ENCODE results near the gene GRID1. TPM values are rescaled to one million over a fixed set of nuclear protein-coding genes. Genes with fewer than 3 reads are reported as not detected.
"Not testable (repeated sequence)": the region's sequence is repeated elsewhere in the genome, so short reads cannot be mapped to it uniquely, and the experiment has no call there.

Gene GRID1
- total RNA-seq, 1 donor from 2014 or later, result 1.4 TPM

DNA sequence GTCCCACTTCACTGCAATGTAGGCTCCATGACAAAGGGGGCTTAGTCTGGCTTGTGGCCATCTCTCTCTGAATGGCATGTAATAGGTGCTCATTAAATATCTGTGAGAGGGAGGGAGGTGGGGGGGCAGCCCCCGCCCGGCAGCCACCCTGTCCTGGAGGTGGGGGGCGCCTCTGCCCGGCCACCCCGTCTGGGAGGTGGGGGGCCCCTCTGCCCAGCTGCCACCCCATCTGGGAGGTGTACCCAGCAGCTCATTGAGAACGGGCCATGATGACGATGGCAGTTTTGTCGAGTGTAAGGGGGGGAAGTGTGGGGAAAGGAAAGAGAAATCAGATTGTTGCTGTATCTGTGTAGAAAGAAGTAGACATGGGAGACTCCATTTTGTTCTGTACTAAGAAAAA, 334.5 kb downstream of the GRID1 start:
- DNase-seq, result not testable (repeated sequence)

DNA sequence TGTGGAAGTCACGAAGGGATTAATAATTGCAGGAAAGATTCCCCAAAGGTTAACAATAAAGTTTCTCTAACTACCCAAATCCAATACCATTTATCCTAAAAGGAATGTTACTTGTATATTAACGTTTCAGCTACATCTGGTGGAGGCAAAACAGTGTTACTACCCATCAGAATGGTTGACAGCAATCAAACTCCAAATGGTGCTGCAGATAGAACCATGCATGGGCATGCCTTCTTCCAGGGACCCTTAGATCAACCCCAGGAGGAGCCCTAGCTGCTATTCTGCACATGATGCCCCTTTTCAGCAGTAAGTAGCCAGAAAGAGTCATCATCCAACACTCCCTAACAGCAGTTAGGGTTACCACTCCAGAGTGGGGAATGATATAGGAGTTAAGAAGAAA, 336.3 kb downstream of the GRID1 start:
- DNase-seq, result no peak

DNA sequence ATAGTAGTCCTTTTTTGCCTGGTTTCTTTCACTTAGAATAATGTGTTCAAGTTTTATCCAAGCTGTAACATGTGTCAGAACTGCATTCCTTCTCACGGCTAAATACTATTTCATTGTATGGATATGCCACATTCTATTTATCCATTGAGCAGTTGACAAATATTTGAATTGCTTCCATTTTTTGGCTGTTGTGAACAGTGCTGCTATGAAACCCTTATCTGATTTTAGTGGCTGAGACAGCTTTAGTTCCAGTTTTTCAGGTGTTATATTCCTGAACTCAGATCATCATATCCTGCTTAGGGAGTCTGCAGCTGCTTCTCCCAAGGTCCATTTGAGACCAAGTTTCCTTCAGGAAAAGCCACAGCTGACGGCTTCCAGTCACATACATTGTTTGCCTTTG, 339.2 kb downstream of the GRID1 start:
- no peak for DNase-seq

DNA sequence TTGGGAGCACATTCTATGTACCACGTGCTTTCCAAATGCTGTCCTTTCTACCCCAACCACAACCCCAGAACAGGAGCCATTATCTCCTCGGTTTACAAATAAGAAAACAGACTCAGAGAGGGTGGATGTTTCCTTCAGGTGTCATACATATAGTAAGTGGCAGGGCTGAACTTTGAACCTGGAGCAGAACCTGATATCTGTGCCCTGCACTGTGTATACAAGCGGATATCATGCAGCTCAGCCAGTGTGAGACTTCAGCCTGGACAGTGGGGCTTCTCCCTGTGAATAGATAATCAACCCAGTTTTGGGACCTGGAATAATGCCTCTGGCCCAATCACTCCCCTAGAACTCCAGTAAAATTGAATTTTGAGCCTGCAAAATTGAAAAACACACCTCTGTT, 341.1 kb downstream of the GRID1 start:
- no peak for DNase-seq

DNA sequence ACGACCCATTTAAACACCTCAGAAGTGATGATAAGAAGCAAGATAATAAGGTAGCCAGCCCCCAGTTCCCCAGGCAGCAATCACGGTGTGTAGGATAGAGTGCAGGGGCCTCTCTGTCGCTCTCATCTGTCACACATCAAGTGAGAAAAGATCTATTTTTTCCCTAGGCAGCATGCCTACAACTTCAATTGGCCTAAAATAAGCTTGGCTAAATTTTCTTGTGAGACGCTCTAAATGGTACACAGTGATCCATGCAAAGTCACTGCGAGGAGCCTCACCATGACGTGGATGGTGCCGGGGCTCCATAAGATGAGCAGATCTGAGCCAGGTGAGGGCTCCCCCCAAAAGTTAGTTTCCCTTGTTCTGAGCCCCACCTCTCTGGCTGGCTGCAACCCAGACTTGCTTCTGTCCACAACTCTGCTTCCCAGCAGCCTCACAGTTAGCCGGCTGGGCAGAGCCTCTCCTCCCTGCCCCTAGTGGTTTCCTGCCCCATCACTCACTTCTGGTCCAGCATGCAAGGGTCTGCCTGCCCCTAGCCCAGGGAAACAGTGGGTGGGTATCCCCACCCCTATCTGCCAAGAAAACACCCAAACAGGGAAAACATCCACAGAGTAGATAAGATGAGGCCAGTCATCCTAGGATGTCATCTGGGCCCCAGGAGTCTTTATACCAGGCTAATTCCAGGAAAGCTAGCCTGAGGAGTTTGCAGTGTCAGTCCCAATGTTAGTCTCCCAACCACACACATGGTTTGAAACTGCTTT, 342.1 kb downstream of the GRID1 start:
- peak; percentile 11 for DNase-seq

DNA sequence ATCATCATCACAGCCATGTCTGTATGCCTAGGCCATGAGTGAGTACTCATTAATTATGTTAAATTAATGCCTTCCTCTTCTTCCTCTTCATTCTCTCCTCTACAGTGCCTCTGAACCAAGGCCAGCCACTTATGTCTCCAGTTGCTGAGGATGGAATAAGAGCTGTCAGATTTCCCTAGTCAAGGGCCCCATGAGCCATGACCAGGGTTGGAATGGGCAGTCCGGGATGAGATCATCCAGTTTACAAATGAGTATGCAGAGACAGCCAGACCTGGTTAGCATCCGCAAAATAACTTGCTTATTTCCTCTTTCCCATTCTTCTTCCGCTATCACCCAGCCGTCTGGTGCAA, 342.7 kb downstream of the GRID1 start:
- peak; percentile 16 for DNase-seq

DNA sequence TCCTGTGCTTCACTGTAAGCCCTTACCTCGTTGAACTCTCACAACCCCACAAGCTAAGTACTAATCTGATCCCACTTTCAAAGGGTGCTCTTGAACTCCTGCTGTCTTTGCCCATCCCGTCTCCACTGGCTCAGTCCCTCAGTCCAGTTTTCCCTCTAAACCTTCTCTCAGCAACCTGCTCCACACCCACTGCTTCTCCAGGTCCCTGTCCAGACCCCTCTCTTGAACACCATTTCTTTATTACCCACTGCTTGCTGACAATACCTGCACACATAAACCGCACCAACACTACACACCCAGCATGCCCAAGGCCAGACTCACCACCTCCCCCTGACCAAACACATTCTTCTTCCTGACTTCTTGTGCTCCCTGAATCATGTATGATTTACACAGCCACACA, 343.3 kb downstream of the GRID1 start:
- DNase-seq, result no peak

DNA sequence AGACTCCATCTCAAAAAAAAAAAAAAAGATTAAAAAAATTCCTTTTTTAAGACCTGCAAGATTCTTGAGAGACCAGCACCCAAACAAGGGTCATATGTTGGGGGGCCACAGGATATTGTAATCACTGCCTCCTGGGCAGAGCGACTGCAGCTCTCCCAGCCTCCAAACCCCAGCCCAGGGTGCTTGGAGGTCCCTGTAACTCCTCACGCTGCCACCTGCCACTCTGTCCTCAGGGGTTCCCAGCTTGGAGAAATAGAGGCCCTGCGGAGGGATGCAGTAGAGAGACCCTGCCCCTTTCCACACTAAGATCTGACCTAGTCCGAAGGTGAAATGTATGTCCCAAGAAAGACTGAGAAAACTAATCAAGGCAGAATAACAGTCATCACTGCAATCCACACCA, 343.7 kb downstream of the GRID1 start:
- no peak for DNase-seq

DNA sequence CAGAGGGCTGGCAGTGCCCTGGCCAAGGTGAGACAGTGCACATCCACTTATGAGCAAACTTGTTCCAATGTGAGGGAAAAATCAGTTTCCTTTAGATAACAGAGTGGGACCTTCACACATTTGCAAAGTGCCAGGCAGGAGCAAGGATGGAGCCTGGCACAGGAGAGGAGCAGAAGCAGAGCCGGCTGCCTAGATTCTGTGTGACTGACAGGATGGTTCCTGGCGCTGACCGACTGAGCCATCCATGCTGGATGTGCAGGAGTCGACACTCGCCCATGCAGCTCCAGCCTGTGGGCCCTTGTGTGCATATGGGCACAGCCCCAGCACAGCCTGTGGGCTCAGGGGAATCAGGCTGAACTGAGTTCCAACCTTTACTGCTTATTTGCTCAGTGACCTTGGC, 346.5 kb downstream of the GRID1 start:
- DNase-seq, result no peak

DNA sequence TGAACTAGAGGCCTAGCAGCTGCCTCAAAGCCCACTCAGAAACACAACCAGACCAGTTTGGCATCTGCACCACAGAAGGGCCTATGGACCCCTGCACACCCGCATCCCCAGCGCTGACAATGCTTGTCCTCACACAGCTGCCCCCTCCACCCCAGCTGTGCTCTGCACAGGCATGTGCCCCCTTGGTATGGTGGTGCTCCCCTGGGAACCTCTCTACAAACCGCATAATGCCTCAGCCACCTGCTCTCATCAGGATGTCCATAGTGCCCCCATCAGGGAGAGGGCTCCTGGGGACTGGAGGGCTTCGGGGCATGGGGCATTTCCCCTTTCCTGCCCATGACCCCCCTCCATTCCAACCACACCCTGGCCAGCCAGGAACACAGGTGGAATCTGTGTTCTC, 347.5 kb downstream of the GRID1 start:
- no peak for DNase-seq

DNA sequence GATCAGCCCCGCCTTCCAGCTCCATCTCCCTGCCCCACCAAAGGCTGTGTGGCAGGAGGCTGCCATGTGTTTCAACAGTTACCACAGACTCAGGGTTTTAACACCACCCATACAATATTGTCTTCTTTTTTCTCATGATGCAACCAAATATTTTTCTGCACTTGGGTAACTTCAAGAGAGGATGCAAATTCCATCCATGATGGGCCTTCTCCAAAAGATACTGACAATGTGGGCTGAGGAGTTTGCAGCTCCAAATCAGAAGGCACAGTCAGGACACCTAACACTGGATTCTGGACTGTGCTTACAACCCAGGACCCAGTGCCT, 347.9 kb downstream of the GRID1 start:
- no peak for DNase-seq

DNA sequence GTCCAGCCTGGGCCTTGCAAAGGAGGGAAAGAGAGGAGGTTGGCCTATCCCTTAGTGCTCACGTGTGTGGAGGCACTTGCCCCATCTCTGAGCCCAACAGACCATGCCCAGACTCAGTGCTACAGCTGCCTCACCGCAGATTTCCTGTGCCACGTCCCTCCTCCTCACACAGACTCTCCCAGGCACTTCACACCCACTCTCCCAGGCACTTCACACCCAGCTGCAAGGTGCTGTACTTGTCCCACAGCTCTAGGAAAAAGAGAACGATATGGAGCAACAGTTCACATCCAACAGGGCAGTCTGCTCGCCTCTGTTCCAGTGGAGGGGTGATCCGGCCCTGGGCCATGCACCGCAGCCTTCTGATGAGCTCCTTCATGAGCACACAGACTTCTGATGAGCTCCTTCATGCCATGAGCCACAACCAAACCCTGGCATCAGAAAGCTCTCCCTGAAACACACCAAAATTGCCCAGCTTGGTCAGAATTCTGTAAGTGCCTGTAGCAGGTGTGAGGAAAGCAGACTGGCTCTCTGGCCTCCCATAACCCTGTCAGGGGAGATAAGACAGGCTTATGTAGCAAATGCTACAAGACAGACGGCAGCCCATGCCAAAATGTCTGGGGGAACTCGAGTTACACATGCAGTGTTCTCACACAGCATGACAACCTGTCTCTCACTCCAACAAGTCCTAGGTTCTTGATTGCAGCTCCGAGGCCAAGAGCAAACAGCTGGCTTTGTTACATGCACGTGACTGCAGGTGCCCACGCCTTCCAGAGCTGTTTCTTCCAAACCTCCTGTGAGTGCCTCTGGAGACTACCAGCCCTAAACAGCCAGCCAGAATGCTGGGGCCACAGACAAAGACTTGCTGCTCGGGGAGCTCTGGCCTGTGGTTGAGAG, 348.5 kb downstream of the GRID1 start:
- DNase-seq, result peak; percentile 63

DNA sequence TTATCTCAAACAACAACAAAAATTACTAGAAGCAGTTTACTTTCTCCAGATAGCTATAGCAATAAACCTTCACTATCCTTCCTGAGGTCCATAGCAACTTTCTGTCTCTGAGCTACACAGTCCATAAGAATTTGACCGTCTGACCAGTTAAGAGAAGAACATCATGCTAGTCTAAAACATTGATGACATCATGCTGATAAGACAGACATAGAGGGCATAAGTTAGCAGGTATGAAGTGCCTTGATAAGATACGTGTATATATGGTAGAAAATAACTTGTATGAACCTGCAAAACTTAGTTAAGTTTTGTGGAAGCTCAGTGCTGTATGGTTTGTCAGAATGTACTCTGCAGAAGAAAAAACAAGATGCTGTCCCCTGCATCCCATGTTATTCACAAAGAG, 353.0 kb downstream of the GRID1 start:
- no peak for DNase-seq

DNA sequence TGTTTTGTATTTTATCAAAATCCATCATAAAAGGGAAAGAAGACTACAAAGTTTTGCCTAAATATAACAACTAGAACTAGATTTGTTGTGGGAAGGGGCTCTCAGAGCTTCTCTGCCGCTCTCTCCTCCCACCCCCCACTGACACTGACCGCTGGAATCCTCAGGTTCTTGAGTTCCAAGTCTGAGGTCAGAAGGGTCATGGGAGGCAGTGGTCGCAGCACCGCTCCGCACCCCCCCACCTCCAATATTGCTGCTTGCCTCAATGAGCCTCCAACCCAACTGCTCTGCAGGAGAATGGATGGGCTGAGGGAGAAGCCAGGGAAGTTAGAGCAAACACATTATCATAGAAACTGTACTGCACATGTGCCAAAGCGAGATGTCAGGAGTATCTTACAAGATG, 359.4 kb downstream of the GRID1 start:
- DNase-seq, result no peak

DNA sequence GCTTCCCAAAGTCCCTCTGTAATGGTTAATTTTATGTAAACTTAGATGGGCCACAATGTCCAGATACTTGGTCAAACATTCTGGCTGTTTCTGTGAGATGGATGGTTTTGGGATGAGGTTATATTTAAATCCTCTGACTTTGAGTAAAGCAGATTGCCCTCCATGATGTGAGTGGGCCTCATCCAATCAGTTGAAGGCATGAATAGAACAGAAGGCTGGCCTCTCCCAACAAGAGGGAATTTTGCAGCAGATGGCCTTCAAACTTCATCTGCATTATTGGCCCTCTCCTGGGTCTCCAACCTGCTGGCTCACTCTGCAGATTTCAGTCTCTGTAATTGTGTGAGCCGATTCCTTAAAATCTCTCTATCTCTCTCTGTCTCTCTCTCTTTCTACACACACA, 362.3 kb downstream of the GRID1 start:
- no peak for DNase-seq

DNA sequence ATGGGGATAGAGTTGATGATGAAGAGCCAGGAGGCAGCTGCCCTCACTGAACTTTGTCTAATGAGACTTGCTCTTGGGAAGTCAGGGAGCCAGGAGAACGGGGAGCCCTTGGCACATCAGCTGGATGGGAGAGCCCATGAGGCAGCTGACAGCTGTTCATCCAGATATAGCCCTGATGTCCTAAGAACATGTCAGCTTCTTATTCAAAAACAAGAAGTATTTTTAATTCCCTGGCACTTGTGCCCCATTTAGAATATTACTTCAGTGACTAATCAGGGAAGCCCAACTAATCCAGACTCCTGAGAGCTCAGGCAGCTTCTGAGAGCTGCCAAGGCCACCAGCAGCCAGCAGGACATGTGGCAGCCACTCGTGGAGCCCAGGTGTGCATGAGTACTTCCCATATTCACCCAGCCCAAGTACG, 363.4 kb downstream of the GRID1 start:
- peak; percentile 76 for DNase-seq

DNA sequence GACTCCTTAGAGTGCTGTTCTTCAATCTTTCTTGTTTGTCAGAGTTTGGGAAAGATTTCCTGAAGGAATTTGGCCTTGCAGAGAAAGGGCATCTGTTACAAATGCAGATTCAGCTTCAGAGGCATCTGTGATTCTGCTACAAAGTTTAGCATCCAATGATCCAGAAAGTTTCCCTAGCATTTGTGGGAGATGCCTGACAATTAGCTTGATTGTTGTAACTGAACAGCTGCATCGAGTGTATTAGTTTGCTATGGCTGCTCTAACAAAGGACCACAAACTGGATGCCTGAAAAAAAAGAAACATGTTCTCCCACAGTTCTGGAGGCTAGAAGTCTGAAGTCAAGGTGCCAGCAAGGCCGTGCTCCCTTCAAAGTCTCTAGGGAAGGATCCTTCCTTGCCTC, 365.1 kb downstream of the GRID1 start:
- no peak for DNase-seq

DNA sequence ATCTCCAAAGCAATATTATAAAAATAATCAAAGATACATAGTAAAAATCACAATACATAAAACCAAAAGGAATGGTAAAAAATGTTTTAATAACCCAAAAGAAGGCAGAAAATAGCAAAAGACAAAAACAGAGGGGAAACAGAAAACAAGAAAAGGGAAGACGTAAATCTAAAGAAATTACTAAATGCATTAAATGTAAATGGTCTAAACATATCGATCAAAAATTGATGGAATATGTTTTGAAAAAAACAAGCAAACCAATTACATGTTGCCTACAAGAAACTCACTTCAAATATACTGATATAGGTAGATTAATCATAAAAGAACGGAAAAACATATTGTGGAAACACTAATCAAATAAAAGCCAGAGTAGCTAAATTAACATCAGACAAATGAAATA, 369.1 kb downstream of the GRID1 start:
- DNase-seq, result no peak

DNA sequence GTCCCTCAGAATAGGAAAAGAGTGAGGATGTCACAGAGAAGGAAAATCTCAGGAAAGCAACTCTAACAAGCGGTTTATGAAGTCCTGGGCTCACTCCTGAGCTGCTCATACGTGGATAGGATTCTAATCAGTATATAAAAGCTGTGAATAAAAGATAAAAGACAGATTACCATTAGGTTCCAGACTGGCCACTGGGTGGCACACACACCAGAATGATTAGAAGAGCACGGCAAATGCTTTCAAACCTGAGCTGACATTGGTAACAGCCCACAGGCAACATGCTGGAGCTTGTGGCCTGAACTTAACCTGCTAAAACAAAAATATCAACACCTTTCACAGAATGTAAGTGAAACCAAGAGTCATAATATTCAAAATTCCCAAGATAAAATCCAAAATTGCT, 370.8 kb downstream of the GRID1 start:
- peak; percentile 41 for DNase-seq

DNA sequence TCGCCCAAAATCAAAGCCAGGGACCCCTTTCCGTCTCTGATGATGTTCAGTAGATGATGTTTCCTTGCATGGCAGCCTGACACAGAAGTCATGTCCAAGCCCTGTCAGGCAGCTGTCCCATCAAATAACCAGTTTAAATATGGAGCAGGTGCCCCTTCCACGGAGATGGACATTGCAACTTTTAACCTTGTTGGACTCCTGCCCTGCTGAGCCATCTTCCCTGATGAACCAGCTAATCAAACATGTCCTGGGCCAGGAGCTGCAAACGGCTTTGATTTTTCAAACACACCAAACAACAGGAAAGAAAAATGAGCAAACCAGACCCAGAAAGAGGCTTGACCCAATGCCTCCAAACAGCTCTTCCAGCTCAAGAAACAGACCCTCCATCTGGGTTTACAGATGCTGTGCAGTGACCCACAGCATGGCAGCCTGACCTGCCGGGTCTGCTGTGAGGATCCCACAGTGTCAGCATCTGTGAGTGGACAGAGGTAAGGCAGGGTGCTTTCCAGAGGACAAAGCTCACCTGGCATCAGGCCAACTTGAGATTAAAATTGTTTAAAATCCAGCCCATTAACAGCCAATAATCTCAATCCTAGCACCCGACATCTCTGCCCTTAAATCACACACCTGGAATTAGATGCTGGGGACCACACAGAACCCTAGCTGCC, 372.6 kb downstream of the GRID1 start:
- DNase-seq, result no peak

DNA sequence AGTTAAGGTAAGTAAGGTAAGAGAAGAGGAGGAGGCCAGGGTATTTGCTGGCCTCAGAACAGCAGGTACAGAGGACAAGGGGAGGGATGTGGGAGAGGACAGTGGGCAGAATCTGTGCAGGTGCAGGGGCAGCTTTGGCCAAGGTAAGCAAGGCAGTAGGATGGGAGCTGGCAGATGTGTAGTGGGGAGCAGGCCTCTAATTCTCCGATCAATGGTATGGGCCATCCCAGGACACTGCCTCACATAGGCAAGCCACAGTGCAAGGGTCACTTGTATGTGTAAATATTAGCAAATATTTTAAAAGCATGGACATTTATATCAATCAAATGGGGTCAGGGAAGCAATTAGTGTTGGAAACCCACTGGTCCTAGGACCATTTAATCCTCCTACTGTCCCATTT, 373.5 kb downstream of the GRID1 start:
- DNase-seq, result no peak

DNA sequence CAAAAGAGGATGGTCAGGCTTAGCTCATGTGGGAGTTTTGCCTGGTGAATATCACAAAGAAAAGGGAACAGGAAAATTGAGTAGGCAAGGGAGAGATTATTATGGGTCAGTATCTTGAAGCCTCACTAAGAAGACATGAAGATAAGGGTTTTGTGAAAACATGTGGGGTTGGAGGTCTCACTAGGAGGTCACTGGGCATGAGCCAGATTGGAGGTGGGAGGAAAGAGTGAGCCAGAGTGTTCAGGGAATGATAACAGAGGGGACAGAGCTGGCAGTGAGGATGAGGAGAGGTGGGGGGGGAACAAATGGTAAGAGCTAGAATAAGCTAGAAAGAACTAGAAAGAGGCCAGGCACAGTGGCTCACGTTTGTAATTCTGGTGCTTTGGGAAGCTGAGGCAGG, 374.3 kb downstream of the GRID1 start:
- no peak for DNase-seq

DNA sequence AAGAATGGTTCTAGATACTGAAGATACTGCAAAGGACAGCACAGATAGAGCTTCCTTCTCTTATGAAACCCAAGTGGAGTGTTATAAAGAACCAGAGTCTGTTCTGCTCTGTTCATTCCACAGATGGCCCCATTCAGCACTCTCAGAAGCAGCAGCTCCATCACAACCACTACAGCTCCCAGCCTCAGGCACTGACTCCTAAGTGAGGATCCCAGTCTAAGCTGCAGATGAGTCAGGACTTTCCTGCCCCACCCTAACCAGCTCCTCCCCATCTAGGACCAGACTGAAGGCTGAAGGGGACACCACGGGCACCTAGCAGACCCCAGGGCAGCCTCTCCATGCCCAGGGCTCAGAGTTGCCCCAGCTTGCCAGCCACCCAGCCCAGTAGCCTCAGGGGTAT, 379.8 kb downstream of the GRID1 start:
- DNase-seq, result no peak

DNA sequence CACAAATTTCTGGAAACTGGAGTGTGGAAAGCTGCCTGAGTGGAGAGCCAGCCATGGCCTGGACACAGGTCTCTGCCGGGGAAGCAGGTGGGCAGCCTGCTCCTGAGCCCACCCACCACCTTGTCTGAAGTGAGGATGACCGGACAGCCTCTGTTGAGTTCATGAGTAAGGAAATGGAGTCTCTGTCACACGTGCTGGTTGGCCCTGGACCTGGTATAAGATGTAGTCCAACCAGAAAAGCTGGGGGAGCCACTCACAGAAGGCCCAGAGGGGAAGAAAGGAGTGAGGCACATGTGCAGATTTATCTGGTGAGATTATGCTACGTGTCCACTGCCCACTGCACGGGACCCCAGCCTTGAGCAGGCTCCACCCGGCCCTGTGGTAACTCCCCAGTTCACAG, 383.5 kb downstream of the GRID1 start:
- no peak for DNase-seq
